ENCODE measurements around the gene SF3A2.
A peak's percentile ranks its signal among the peaks of the same experiment; 100 is the strongest.

Gene SF3A2

DNA sequence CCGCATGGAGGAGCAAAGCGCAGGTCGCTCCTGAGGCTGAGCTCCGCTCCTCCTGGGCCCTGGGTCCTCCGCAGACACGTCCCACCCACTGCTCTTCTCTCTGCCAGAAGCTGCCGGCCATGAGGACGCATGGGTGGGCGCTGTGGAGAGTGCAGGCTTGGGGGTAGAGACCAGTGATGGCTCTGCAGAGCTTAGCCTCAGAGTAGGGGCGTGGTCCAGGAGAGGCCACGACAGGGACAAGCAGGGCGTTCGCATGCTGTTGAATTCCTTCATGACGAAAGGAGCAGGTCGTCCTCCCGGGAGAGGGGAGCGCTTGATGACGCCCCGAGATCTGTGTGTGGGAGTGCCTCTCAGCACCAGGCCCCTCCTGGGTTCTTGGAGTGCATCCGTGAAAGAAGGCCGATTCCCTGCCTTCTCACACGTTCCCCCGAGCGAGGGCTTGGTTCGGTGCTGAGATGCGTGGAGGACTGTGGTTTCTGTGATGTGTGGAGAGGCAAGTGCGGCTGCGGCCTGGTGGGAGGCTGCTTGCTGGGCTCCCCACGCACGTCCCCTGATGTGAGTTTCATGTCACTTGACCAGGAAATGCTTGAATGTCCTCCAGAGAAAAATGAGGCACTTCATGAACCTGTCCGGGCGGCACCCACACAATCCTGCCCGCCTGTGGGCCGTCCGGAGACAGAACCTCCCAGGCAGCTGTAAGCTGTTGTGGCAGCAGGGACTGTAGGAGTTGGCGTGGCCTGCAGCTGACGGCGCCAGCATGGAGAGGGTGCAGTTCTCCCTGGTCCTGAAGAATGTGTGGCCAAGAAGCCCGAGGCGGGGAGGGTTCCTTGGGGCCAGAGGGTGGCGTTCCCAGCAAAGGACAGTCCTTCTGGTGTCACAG, 4.5 kb downstream of the SF3A2 start:
- no peak for DNase-seq (ENCODE audit: extremely low read depth, low read depth)
- H3K4me3 ChIP-seq (replicated peaks; ENCODE audit: low read depth, low read length): peak overlapping the region; percentile 89
- TF ChIP-seq, protein P1, sequence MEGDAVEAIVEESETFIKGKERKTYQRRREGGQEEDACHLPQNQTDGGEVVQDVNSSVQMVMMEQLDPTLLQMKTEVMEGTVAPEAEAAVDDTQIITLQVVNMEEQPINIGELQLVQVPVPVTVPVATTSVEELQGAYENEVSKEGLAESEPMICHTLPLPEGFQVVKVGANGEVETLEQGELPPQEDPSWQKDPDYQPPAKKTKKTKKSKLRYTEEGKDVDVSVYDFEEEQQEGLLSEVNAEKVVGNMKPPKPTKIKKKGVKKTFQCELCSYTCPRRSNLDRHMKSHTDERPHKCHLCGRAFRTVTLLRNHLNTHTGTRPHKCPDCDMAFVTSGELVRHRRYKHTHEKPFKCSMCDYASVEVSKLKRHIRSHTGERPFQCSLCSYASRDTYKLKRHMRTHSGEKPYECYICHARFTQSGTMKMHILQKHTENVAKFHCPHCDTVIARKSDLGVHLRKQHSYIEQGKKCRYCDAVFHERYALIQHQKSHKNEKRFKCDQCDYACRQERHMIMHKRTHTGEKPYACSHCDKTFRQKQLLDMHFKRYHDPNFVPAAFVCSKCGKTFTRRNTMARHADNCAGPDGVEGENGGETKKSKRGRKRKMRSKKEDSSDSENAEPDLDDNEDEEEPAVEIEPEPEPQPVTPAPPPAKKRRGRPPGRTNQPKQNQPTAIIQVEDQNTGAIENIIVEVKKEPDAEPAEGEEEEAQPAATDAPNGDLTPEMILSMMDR (IDR thresholded peaks at IDR 0.05; ENCODE audit: low read depth, low read length, missing control alignments): no peak

GRCh38 chr19:2242092-2242537, 5.5 kb downstream of the SF3A2 start:
- DNase-seq (ENCODE audit: extremely low read depth, low read depth): no peak
- H3K4me3 ChIP-seq (replicated peaks; ENCODE audit: low read depth, low read length): no peak overlapping the region
- TF ChIP-seq, protein P1 (IDR thresholded peaks at IDR 0.05; ENCODE audit: low read depth, low read length, missing control alignments): no peak

- TF ChIP-seq, protein P1 (IDR thresholded peaks at IDR 0.05; ENCODE audit: low read depth, low read length, missing control alignments): no peak
- no peak for DNase-seq (ENCODE audit: extremely low read depth, low read depth)
- H3K4me3 ChIP-seq (replicated peaks; ENCODE audit: low read depth, low read length): no peak overlapping the region
Observed at GRCh38 chr19:2242816-2243215, 6.2 kb downstream of the SF3A2 start.

GRCh38 chr19:2243274-2244124, 6.9 kb downstream of the SF3A2 start:
- H3K4me3 ChIP-seq (replicated peaks; ENCODE audit: low read depth, low read length): no peak overlapping the region
- TF ChIP-seq, protein P1 (IDR thresholded peaks at IDR 0.05; ENCODE audit: low read depth, low read length, missing control alignments): no peak
- no peak for DNase-seq (ENCODE audit: extremely low read depth, low read depth)

DNA sequence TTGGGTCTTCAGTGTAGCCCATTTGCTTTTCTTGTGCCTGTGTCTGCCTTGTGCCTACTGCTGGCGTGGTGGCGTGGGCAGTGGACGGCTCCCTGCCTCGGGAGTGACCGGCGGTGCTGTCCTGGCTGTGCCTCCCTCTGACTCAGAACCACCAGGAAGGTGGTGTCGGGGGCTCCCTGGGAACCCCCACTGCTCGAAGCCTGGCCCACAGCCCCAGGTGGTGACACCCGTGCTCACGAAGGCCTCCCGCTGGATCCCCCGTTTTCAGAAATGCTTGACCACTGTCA, 7.4 kb downstream of the SF3A2 start:
- no peak overlapping the region for H3K4me3 ChIP-seq (replicated peaks; ENCODE audit: low read depth, low read length)
- TF ChIP-seq, protein P1 (IDR thresholded peaks at IDR 0.05; ENCODE audit: low read depth, low read length, missing control alignments): no peak
- no peak for DNase-seq (ENCODE audit: extremely low read depth, low read depth)

DNA sequence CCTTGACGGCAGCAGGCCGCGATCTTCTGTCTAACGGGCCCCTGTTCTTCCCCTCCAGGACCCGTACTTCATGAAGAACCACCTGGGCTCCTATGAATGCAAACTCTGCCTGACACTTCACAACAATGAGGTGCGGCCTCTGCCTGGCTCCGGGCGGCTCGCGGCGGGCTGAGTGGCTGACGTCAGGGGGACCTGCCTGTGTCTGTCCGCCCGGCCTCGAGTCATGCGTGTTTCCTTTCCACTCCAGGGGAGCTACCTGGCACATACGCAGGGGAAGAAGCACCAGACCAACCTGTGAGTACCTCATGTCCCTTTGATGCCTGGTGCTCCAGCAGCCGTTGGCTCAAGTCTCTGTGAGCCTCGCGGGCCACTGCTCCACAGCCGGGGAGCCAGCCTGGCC, 7.9 kb downstream of the SF3A2 start:
- TF ChIP-seq, protein P1 (IDR thresholded peaks at IDR 0.05; ENCODE audit: low read depth, low read length, missing control alignments): no peak
- H3K4me3 ChIP-seq (replicated peaks; ENCODE audit: low read depth, low read length): no peak overlapping the region
- DNase-seq (ENCODE audit: extremely low read depth, low read depth): no peak
